Activated T-cell treated with anti-CD3 and anti-CD28 coated beads, Interleukin-2, amount 50 U/mL, for 4 hours (primary cell): ENCODE data around the gene SLC6A6. TPM values are rescaled to one million over a fixed set of nuclear protein-coding genes. Genes with fewer than 3 reads are reported as not detected.

Source experiments
- ATAC-seq, 2 donors: fragments of 200-7000 bp; cut with Tn5 transposase; one replicate each; pipeline ENCODE4 v1.10.0; 2021
- DNase-seq: peaks from one replicate; pipeline ENCODE4 v3.0.0-alpha.2; 2020
- H3K27me3 Mint-ChIP-seq: one replicate; pipeline ENCODE4 v1.8.0; 2021; ENCODE audit warnings: low read depth, mixed read lengths
- H3K36me3 Mint-ChIP-seq: one replicate; pipeline ENCODE4 v1.8.0; 2022; ENCODE audit warnings: mixed read lengths; ENCODE audit not compliant: insufficient read depth
- H3K4me1 Mint-ChIP-seq: one replicate; pipeline ENCODE4 v1.8.0; 2021; ENCODE audit warnings: low read depth, mixed read lengths
- H3K4me3 Mint-ChIP-seq: one replicate; pipeline ENCODE4 v1.8.0; 2021; ENCODE audit warnings: mild to moderate bottlenecking, moderate library complexity, mixed read lengths
- H3K9me3 Mint-ChIP-seq: one replicate; pipeline ENCODE4 v1.8.0; 2021; ENCODE audit warnings: mixed read lengths
- total RNA-seq, 3 donors: library from RNA; stranded (reverse); gene quantifications; one replicate each; pipeline ENCODE4 v1.2.1, GENCODE V29; 2021

The SLC6A6 gene
- total RNA-seq, 3 donors from 2014 or later = 47.6 to 54.2 (median 51.2) TPM

GRCh38 chr3:14438262-14438661, 35.9 kb downstream of the SLC6A6 start:
- Mint-ChIP-seq H3K36me3 (no peaks in the 10 kb centered on the region), H3K9me3 (no peaks in the 10 kb centered on the region), H3K4me1 (peaks cover 47% of the 10 kb centered on the region), H3K27me3 (no peaks in the 10 kb centered on the region), H3K4me3 (no peak overlapping the region)
- DNase-seq (no peak), ATAC-seq (no peak)

DNA sequence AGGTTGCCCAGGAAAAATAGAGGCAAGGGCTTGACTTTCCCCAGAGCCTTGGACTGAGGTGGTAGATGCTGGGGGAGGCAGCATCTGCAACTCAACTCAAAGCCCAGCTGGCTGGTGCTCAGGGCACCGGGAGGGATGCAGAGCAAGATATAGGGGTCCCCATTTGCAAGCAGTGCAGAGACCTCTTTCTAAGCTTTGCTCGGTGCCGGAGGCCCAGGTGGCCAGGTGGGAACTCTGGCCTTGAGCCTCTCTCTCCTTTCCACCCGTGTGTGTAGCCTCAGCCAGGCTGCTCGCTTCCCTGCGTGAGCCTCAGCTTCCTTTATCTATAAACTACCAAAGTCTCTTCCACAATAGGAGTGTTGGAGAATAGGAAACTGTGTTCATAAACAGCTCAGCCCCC, 36.5 kb downstream of the SLC6A6 start:
- no peaks in the 10 kb centered on the region for H3K27me3 Mint-ChIP-seq
- peaks cover under 1% of the 10 kb centered on the region for H3K36me3 Mint-ChIP-seq
- H3K9me3 Mint-ChIP-seq = no peaks in the 10 kb centered on the region
- DNase-seq (no peak), ATAC-seq (no peak)
- H3K4me1 Mint-ChIP-seq = peaks cover 42% of the 10 kb centered on the region
- no peak overlapping the region for H3K4me3 Mint-ChIP-seq

GRCh38 chr3:14439501-14440167, 37.2 kb downstream of the SLC6A6 start:
- ATAC-seq = no peak
- no peaks in the 10 kb centered on the region for H3K9me3 Mint-ChIP-seq
- H3K36me3 Mint-ChIP-seq = peaks cover 6% of the 10 kb centered on the region
- H3K4me3 Mint-ChIP-seq = no peak overlapping the region
- H3K4me1 Mint-ChIP-seq = peaks cover 34% of the 10 kb centered on the region
- no peak for DNase-seq
- no peaks in the 10 kb centered on the region for H3K27me3 Mint-ChIP-seq

- DNase-seq (no peak), ATAC-seq (no peak)
- H3K36me3 Mint-ChIP-seq = peaks cover 6% of the 10 kb centered on the region
- H3K4me1 Mint-ChIP-seq = peaks cover 29% of the 10 kb centered on the region
- H3K27me3 Mint-ChIP-seq = no peaks in the 10 kb centered on the region
- no peaks in the 10 kb centered on the region for H3K9me3 Mint-ChIP-seq
- no peak overlapping the region for H3K4me3 Mint-ChIP-seq
These were observed 37.7 kb downstream of the SLC6A6 start for GRCh38 chr3:14440168-14440518.

DNA sequence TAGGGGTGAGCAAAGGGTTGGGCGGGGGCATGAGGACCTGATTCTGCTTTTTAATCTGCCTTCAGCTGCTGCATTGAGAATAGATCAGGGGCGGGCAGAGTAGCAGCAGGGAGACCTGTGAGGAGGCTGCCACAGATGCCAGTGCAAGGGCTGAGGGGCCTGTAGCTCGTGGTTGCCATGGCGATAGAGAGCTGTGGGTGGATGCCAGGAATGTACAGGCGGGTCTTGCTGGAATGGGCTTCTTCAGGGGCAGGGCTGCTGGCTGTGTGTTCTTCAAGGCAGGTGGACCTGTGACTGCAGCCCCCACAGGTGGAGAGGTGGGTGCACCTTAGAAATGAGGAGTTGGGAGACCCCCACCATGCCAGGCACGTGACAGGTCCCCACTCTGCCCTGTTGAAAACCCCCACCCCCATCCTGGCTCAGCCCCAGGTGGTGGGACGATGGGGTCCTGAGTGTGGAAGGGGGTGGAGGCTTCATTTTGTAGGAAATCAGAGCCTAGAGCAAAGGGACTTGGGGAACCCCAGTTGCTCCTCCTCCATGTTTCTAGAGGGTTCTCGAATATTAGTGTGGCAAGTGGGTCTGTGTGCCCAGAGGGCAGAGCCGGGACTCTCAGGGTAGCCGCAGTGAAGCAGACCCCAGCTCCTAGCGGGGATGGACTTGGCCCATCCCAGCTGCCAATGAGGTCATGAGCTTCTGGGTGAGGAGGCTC, 38.3 kb downstream of the SLC6A6 start:
- Mint-ChIP-seq H3K4me1 (peaks cover 24% of the 10 kb centered on the region), H3K4me3 (no peak overlapping the region), H3K36me3 (peaks cover 10% of the 10 kb centered on the region), H3K27me3 (no peaks in the 10 kb centered on the region), H3K9me3 (no peaks in the 10 kb centered on the region)
- DNase-seq = no peak
- ATAC-seq = no peak

GRCh38 chr3:14441240-14441919, 39.0 kb downstream of the SLC6A6 start:
- Mint-ChIP-seq H3K4me3 (no peak overlapping the region), H3K27me3 (no peaks in the 10 kb centered on the region), H3K4me1 (peaks cover 22% of the 10 kb centered on the region), H3K9me3 (no peaks in the 10 kb centered on the region), H3K36me3 (peaks cover 16% of the 10 kb centered on the region)
- no peak for DNase-seq
- ATAC-seq = no peak

GRCh38 chr3:14441920-14442300, 39.5 kb downstream of the SLC6A6 start:
- H3K9me3 Mint-ChIP-seq = no peaks in the 10 kb centered on the region
- peaks cover 20% of the 10 kb centered on the region for H3K36me3 Mint-ChIP-seq
- DNase-seq (no peak), ATAC-seq (no peak)
- peaks cover 19% of the 10 kb centered on the region for H3K4me1 Mint-ChIP-seq
- H3K27me3 Mint-ChIP-seq = no peaks in the 10 kb centered on the region
- no peak overlapping the region for H3K4me3 Mint-ChIP-seq

DNA sequence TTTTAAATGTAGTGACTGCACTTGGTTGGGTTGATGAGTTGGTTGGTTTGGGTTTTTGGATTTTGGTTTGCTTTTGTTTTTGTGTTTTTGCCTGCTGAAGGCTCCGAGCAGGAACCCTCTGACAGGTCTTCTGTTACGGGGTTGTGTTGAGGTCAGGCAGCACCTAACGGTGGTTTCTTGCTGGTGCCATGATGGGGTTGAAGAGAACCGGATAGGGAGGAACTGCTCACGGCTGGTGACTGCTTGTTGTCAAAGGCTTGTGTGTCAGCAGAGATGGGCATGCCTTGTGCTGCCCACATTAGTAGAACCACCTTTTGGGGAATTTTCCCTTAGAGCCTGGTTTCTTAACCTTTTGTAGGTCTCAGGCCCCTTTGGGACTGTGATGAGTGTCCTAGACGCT, 42.0 kb downstream of the SLC6A6 start:
- Mint-ChIP-seq H3K36me3 (peaks cover 45% of the 10 kb centered on the region), H3K4me1 (peaks cover 10% of the 10 kb centered on the region), H3K4me3 (no peak overlapping the region), H3K27me3 (no peaks in the 10 kb centered on the region), H3K9me3 (no peaks in the 10 kb centered on the region)
- no peak for ATAC-seq
- no peak for DNase-seq

- H3K4me1 Mint-ChIP-seq = peaks cover 1% of the 10 kb centered on the region
- H3K4me3 Mint-ChIP-seq = no peak overlapping the region
- DNase-seq (no peak), ATAC-seq (no peak)
- no peaks in the 10 kb centered on the region for H3K9me3 Mint-ChIP-seq
- H3K36me3 Mint-ChIP-seq = peaks cover 54% of the 10 kb centered on the region
- no peaks in the 10 kb centered on the region for H3K27me3 Mint-ChIP-seq
These were observed 43.4 kb downstream of the SLC6A6 start for GRCh38 chr3:14445773-14446172.

DNA sequence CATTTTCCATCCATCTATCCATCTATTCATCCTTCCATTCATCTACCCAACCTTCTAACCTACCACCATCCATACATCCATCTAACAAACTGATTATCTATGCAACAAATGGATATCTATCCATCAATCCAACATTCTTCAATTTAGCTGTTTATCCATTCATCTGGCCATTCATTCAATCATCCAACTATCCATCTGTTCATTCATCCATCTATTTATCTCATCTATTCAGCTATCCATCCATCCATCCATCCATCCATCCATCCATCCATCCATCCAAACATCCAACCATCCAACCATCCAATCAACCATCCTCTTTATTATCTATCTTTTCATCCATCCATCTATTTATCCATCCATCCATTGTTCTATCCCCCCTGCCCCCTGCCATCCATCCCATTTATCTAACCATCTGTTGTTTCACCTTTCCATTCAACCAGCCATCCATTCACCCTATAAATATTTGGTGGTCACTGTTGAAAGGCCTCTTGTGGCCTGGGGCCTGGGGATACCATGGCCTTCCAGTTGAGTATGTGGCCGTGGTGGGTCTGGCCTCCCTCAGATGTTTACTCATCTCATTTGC, 44.7 kb downstream of the SLC6A6 start:
- no peaks in the 10 kb centered on the region for H3K9me3 Mint-ChIP-seq
- no peaks in the 10 kb centered on the region for H3K4me1 Mint-ChIP-seq
- H3K4me3 Mint-ChIP-seq = no peak overlapping the region
- H3K36me3 Mint-ChIP-seq = peaks cover 60% of the 10 kb centered on the region
- H3K27me3 Mint-ChIP-seq = no peaks in the 10 kb centered on the region
- ATAC-seq = no peak
- DNase-seq = no peak

DNA sequence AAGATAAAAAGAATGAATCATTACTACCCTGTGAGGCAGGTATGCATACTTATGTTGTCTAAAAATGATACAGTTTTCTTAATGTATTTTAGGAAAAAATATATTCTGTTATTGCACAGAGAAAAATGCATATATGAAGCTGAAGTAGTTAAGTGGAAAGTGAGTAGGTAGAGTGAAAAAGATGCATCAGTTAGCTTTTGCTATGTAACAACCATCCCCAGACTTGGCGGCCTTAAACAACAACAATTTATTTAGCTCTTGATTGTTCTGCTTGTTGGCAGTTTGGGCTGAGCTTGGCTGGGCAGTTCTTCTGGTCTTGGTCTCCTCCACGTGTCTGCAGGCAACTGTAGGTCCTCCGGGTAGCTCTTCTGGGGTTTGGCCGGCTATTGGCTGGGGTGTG, 45.7 kb downstream of the SLC6A6 start:
- no peak for DNase-seq
- Mint-ChIP-seq H3K36me3 (peaks cover 60% of the 10 kb centered on the region), H3K9me3 (no peaks in the 10 kb centered on the region), H3K4me3 (no peak overlapping the region), H3K4me1 (no peaks in the 10 kb centered on the region), H3K27me3 (no peaks in the 10 kb centered on the region)
- no peak for ATAC-seq

DNA sequence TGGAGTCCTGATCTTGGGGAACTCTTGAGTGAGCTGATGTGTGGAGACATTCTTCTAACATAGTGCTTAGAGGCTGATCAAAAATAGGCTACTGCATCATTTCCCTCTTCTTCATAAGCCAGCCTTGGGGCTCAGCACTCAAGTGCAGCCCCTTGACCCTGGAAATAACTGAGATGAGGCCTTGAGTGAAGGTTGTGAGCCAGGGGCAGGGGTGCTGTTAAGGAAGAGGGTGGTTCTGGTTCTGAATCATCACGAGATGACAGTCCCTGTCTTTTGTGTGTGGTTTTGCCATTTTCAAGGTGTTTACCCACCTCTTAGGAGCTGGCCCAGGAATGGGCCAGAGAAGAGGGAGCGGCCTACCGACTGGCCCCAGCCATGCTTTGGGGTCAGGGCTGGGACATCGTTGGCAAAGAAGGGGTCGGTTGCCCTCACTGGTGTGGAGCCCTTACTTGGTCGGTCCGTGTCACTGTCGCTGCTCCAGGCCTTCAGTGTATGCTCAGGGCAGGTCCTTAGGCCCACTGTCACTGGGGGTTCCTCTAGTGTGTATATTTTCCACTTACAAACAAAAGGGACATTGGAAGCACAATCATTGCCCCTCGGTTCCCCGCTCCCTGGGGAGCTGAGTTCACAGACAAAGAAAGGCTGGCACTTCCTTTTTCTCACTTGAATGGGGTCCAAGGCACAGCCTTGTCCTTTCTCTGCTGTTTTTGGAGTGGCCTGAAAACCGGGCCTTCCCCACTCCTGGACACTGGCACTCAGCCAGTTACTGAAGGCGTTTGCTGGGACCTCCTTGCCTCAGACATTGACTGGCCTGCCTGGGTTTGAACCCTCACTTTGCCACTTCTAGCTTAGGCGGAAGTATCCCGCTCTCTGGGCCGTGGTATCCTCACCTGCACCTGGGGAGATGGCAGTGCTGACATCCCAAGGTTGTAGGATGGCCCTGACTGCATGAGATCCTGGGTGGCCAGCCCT, 46.6 kb downstream of the SLC6A6 start:
- ATAC-seq (no peak), DNase-seq (no peak)
- Mint-ChIP-seq H3K27me3 (no peaks in the 10 kb centered on the region), H3K36me3 (peaks cover 58% of the 10 kb centered on the region), H3K9me3 (no peaks in the 10 kb centered on the region), H3K4me3 (no peak overlapping the region), H3K4me1 (no peaks in the 10 kb centered on the region)

GRCh38 chr3:14450506-14450905, 48.1 kb downstream of the SLC6A6 start:
- Mint-ChIP-seq H3K4me1 (no peaks in the 10 kb centered on the region), H3K4me3 (no peak overlapping the region), H3K9me3 (no peaks in the 10 kb centered on the region), H3K36me3 (peaks cover 58% of the 10 kb centered on the region), H3K27me3 (no peaks in the 10 kb centered on the region)
- ATAC-seq (no peak), DNase-seq (no peak)
